GM21723 (cell line): ENCODE data around the gene GLS2.
A peak's percentile ranks its signal among the peaks of the same experiment; 100 is the strongest.
"Not testable (repeated sequence)": the region's sequence is repeated elsewhere in the genome, so short reads cannot be mapped to it uniquely, and the experiment has no call there.

Experiments
- ATAC-seq: cut with Tn5 transposase; IDR thresholded peaks from one replicate; pipeline ENCODE4 v1.9.1; 2021; ENCODE audit warnings: mild to moderate bottlenecking, moderate library complexity; ENCODE audit not compliant: unreplicated experiment

GLS2 gene

DNA sequence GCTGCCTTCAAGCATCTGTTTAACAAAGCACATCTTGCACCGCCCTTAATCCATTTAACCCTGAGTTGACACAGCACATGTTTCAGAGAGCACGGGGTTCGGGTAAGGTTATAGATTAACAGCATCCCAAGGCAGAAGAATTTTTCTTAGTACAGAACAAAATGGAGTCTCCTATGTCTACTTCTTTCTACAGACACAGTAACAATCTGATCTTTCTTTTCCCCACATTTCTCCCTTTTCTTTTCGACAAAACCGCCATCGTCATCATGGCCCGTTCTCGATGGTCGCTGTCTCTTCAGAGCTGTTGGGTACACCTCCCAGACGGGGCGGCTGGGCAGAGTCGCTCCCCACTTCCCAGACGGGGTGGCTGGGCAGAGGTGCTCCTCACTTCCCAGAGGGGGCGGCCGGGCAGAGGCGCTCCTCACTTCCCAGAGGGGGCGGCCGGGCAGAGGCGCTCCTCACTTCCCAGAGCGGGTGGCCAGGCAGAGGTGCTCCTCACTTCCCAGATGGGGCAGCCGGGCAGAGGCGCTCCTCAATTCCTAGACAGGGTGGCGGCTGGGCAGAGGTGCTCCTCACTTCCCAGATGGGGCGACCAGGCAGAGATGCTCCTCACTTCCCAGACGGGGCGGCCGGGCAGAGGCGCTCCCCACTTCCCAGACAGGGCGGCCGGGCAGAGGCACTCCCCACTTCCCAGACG, 5.6 kb upstream of the GLS2 start:
- ATAC-seq = not testable (repeated sequence)

DNA sequence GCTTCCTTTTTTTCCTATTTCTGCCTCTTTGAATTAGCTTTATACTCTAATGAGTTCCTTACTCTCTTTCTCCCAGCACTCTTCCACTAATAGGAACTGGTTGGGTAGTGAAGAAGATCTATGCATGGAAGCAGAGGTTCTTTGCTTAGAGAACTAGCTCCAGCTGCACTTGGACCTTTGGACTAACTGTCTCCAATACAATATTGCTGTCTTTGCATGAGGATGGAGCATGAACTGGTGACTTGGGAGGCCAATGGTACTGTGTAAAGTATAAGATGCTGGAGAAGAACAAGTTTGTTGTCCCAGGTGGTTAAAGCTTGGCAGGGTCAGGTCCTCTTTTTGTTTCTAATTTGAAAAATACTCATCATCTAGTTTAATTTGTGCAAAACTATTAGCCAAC, 2.4 kb upstream of the GLS2 start:
- ATAC-seq = no peak

DNA sequence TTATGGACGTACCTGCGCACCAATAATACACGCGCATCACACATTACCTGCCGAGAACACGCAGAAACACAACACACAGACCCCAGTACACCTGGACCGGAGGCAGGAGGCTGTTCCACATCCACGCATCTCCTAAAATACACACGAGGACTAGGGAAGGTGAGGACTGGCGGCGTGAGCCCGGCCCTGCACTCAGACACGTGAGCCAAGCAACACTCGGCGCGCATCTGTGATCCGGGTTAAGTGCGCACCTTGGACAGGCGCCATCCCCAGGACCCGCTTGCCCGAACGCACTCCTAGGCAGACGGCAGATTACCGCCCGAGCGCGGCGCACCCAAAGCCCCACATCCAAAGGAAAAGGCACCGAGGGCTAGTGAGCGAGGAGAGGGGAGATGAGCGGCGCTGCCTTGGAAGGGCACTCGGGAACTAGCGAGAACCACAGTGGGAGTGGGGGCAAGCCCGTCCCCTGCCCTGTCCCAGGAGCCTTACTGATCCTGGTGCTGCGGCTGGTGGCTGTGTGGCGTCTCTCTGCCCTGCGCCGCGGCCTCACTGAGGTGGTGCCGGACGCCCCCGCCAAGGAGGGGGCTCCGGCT, 417 bp downstream of the GLS2 start:
- peak; percentile 11 for ATAC-seq

DNA sequence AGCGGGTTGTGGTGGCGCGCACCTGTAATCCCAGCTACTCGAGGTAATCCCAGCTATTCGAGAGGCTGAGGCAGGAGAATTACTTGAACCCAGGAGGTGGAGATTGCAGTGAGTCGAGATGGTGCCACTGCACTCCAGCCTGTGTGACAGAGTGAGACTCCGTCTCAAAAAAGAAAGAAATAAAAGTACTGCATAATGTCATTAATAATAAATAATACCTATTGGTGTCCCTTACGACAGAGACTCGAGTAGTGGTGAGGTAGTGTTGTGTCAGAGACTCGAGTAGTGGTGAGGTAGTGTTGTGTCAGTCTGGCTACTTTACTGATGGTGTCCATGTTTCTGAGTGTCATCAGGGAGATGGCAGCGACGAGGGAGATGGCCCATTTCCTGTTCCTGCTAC, 1.3 kb downstream of the GLS2 start:
- no peak for ATAC-seq

DNA sequence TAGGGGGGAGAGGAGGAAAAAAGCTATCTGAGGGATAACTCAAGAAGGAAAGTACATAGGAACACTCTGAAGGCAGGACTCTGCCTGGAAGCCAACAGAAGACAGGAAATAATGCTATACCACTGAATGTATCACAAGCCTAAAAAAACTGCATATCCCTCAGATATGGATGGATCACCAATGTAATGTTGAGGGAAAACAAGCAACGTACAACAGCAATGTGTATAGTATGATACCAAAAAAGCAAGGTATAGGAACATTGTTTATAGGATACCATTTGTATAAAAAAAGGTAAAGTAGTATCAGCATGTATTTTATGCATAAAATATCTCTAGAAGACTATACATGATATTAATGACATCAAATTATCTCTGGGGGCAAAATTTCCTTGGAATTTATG, 3.4 kb downstream of the GLS2 start:
- no peak for ATAC-seq

DNA sequence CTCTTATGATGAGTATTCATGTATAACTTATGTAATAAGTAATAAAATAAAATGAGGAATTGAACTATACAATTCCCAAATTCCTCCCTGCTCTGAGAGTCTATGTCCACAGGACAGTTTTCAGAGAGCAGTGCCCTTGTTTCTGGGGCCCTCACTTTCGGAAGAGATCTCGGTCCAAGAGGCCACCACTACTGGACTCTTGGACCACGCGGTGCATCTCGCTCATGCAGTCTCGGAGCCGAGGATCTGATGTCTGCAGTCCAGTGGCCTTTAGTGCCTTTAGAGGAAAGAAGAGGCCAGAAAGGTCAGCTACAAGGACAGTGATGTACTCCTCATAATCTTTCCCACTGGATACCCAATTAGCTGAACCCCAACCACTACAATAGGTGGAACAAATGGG, 8.3 kb downstream of the GLS2 start:
- no peak for ATAC-seq

DNA sequence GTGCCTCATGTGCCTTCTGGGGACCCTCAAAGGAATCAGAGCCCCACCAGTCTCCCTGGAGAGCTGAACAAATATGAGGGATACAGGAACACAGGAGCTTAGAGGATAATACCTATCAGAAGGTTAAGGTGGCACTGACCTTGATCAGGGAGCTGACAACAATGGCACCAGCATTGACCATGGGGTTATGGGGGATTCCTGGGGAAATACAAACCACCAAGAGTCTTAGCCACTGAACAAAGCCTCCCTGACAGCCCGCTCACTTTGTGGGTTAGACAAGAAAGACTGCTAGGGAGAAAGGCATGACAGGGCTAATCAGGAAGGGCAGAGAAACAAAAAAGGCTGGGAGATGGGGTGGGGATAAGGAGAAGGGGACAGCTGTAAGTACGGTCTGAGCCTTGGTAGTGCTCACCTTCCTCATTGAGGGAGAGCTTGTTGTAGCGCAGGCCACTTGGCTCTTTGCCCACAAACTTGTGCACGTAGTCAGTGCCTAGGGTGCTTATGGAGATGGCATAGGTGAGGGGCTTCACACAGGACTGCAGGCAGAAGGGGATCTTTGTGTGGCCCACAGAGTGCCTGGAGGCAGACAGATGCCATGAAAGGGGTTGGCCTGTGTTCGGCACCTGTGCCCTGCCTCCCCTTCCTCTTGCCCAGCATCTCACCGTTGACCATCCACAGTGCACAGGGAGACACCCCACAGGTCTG, 10.3 kb downstream of the GLS2 start:
- no peak for ATAC-seq

DNA sequence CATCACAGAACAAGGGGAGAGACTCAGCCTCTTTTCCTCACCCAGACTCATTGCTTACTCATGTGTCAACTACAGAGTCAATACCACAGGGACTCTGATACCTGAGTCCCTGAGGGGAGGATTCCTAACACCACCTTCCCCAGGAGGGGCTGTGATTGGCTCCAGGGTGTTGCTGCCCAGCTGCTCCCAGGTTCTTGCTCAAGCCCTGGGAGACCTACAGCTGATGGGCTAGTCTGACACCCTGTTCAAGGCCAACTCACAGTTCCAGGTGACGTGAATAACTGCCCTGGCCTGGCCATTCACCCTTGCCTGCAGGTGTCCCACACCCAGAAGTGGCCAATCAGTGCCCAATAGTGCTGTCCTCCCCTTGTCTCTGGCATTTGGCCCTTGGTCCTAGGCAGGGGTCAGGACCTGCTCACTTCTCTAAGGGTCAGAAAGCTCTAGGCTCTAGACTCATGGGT, 11.0 kb downstream of the GLS2 start:
- ATAC-seq = no peak

DNA sequence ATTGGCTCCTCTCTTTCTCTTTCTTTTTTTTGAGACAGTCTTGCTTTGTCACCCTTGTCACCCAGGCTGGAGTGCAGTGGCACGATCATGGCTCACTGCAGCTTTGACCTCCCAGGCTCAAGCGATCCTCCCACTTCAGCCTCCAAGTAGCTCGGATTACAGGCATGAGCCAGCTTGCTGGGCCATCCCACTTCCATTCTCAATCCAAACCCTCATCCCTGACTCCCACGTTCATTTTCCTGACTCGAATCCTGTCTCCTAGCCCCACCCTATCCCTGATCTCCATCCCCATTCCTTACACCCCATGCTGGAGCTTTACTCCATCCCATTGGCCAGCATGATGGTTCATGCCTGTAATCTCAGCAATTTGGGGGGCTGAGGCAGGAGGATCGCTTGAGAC, 11.8 kb downstream of the GLS2 start:
- ATAC-seq = no peak

DNA sequence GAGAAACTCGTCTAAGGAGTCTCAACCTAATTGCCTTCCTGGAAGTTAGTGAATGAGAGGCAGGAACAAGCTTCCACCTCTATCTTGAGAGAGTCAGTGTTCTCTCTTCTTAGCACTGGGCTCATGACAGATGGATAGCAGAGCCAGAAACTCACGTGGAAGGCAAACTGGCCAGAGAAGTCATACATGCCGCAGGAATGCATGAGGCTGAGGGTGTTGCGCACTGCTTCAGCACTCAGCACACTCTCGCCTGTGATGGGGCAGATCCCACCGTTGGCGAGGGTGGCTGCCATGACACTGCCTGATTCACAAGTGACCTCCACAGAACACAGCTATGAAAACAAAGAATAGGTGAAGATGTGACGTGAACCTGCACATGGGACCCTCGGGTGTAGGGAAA, 13.6 kb downstream of the GLS2 start:
- ATAC-seq = no peak

DNA sequence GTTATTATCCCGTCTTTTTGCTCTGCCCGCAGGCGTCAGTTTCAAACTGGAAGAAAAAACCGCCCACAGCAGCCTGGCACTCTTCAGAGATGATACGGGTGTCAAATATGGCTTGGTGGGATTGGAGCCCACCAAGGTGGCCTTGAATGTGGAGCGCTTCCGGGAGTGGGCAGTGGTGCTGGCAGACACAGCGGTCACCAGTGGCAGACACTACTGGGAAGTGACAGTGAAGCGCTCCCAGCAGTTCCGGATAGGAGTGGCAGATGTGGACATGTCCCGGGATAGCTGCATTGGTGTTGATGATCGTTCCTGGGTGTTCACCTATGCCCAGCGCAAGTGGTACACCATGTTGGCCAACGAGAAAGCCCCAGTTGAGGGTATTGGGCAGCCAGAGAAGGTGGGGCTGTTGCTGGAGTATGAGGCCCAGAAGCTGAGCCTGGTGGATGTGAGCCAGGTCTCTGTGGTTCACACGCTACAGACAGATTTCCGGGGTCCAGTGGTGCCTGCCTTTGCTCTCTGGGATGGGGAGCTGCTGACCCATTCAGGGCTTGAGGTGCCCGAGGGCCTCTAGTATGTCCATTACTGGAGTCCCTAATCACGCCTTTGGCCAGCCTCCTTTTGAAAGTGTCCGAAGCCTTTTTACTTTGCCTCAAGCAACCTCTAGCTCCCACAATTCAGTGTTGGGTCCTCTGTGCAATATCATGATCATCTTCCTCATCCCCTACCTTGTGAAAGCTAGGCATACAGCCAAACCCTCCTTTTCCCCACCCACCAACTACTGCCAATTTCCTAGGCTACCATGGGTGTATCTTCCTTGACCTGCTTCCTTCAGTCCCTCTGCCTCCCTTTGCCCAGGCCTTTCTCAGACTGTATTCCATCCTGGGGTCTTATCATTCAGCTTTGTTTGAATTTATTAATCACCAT, 18.7 kb downstream of the GLS2 start:
- ATAC-seq = no peak

DNA sequence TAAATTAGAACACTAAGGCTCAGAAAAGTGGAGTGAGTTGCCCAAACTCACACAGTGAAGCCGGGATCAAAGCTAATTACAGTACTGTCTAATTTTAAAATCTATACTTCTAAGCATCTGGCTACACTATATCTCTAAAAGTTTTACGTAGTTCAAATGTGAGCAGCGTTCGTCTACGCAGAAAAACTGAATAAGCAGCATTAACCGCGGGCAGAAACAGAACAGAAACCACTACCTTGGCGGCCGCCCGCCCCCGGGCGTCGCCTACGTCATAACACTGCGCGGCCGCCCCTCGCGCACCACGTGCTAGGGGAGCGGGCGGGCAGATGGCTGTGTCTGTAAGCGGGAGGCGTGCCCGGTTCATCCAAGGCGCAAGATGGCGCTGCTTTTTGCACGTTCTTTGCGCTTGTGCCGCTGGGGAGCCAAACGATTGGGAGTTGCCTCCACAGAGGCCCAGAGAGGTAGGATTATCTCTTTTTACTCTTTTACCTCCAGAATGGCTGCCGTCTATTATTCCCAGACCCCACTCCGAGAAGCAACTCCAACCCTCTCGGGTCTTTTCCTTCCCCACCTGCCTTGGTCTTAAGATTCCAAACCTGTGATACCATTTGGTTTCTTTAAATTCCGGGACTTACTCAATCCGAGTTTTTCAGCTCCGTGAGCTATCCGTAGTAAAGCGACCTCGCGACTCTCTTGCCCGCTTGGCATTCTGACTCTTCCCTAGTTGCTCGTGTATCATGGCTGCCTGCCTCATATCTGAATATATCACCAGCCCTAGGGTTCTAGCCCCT, 19.6 kb downstream of the GLS2 start, which contains the start of gene SPRYD4:
TSS of gene SPRYD4 (plus strand) at position 363 of the 791 bp plus-strand sequence. CDS start at position 377, 14 bp downstream.
- peak; percentile 87 for ATAC-seq

DNA sequence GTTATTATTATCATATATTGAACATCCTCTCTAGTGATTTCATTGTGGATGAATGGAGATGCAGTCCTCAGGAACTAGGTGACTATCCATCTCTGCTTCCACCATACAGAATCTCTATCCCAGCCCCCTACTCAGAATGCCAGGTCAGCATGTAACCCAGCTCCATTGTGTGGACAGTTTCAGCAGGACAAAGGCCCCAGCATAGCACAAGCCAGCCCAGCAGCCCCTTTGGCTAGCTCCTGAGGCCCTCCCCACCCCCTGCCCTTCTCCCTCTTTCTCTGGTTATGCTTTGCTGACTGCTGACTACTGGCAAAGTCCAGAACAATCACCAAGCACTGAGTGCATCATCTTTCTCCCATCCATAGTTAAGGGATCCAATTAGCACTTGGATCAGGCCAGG, 25.4 kb downstream of the GLS2 start:
- no peak for ATAC-seq

DNA sequence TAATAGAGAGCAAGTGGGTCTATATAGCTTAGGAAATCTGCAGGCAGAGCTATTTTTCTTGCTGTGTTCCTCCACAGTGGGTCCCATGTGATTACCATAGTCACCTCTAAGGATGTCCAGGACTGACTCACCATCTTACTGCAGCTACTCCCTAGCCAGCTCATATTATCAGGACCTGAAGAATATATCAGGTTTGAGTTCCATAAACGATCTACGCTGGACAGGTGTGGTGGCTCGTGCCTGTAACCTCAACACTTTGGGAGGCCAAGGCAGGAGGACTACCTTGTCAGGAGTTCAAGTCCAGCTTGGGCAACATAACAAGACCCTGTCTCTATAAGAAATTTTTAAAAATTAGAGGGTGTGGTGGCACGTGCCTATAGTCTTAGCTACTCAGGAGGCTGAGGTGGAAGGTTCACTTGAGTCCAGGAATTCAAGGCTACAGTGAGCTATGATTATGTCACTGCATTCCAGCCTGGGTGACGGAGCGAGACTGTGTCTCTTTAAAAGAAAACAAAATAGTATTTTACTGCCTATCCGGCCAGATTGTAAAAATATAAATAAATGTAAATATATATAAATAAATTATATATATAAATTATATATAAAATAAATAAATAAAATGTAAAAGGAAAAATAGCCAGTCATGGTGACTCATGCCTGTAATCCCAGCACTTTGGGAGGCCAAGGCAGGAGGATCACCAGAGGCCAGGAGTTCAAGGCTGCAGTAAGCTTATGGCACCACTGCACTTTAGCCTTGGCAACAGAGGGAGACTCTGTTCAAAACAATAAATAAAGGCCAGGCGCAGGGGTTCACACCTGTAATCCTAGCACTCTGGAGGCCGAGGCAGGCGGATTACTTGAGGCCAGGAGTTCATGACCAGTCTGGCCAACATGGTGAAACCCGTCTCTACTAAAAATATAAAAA, 26.5 kb downstream of the GLS2 start:
- no peak for ATAC-seq

DNA sequence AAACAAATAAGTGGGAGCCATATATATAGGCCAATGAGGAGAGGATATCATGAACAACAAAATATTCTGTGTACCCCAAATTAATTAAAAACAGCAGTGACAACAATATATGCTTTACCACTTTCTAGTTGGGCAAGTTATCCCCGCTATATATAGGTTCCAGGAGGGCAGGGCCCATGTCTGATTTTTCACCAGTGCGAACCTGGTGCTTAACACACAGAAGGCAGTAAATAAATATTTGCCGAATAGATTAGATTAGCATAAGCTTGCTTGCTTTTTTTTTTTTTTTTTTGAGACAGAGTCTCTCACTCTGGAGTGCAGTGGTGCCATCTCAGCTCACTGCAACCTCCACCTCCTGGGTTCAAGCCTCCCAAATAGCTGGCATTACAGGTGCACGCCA, 30.1 kb downstream of the GLS2 start:
- no peak for ATAC-seq

DNA sequence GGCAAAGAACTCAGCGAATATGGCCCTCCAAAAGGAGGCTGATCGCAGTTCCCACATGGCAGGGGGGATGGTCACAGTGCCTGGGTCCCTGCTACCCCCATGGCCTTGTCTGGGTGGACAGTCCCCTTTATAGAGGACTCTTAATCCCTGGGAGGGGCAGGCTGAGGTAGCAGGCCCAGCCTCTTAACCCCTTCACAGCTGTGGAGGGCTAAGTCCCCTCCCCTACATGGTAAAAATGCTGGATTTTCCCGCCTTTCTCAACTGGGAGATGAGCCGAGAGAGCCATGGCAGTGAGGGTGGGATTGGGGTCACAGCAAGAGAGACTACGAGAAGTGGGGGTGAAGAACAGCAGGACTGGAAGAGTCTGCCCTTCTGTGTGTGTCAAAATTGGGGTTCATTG, 33.4 kb downstream of the GLS2 start, which contains the start of gene MIP:
TSS of gene MIP (minus strand) at position 101 of the 400 bp plus-strand sequence. CDS start at position 57, 44 bp downstream.
- ATAC-seq = no peak

DNA sequence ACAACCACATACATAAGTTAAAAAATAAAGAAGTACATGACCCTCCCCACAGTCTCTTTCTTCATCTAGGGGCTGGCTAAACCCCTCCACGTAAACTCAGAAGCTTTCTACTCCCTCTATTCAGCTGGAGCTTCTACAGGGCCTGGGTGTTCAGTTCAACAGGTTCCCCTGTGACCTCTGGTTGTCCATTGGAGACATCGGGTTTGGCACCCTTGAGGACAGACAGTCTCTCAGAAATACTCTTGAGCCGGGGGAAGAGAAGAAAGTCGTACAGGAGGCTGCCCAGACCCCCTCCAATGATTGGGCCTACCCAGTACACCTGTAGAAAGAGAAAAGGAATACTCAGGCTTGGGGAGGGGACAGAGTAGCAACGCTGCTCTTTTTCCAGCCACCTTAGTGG, 36.8 kb downstream of the GLS2 start:
- ATAC-seq = no peak

DNA sequence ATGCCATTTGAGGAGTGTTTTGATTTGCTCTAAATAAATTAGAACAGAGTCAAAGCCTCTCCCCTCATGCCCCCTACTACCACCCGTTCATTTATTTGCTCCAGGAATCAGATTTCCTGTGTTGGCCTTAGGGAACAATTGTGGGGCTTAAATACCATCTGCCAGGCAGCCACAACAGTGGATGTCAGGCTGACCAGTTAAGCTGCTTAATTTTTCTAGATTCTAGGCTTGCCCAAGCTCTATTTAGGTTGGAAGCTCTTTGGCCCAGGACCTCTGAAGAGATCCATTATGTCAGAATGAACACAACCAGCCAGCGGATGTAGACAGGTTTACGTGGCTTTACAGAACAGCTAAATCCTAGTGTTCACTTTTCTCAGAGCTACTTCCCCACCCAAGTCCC, 37.7 kb downstream of the GLS2 start:
- no peak for ATAC-seq

DNA sequence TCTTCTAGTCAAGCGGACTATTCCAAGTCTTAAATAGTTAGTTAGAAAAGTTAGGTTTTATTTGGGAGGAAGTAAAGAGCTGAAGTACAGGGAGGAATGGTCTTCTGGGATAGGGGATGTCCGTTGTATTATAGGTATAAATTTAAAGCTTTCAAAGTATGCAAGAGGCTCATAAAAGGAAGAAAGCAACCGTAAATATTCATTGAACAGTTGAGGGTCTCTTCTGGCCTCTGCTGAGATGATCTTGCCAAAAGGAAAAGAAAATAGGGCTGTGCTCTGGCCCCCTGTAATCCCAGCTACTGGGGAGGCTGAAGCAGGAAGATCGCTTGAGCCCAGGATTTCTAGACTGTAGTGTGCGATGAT, 38.4 kb downstream of the GLS2 start:
- ATAC-seq = no peak
